IMR-90 (cell line): ENCODE results near the gene ARVCF. TPM values are rescaled to one million over a fixed set of nuclear protein-coding genes. Genes with fewer than 3 reads are reported as not detected.

Experiments
- ATAC-seq: fragments of 200-7000 bp; cut with Tn5 transposase; 2 replicates; pipeline ENCODE4 v1.9.1; 2020; ENCODE audit warnings: low read depth, mild to moderate bottlenecking, moderate library complexity
- BruUV-seq: library from RNA; stranded (reverse); fragments of 400-500 nt; replicated peaks from 2 replicates; lab custom pipeline; 2021; lab: Mats Ljungman, UMichigan
- CTCF ChIA-PET: fragments of 300-600 bp; formaldehyde crosslinking; extraction: SDS; loops from one replicate; lab custom pipeline; 2021; ENCODE audit warnings: antibody characterized with exemption; lab: Yijun Ruan, JAX
- POLR2A ChIA-PET: fragments of 300-600 bp; sonication (Branson Sonifier 250); formaldehyde crosslinking; loops from one replicate; lab custom pipeline; 2022; ENCODE audit warnings: antibody characterized with exemption; ENCODE audit not compliant: unreplicated experiment; lab: Charles Lee
- DNase-seq: peaks from one replicate; pipeline ENCODE4 v3.0.0; 2013
- H2AFZ ChIP-seq: replicated peaks from 2 replicates; pipeline ENCODE3; 2013; ENCODE audit warnings: low read length, mild to moderate bottlenecking; ENCODE audit not compliant: poor library complexity
- H2AK5ac ChIP-seq: 2 replicates; pipeline ENCODE4 v1.6.1; 2013; ENCODE audit warnings: low read depth, low read length, inconsistent platforms
- H2AK9ac ChIP-seq: replicated peaks from 2 replicates; pipeline ENCODE3; 2013; ENCODE audit warnings: mild to moderate bottlenecking, low read depth, low read length, moderate library complexity; ENCODE audit not compliant: poor library complexity
- H2BK120ac ChIP-seq: 2 replicates; pipeline ENCODE4 v1.6.1; 2013; ENCODE audit warnings: low read depth, low read length, inconsistent platforms
- H2BK15ac ChIP-seq: 3 replicates; pipeline ENCODE4 v1.6.1; 2013; ENCODE audit warnings: low read depth, low read length, inconsistent platforms
- H2BK20ac ChIP-seq: 2 replicates; pipeline ENCODE4 v1.6.1; 2013; ENCODE audit warnings: low read depth, mild to moderate bottlenecking, inconsistent platforms, low read length, moderate library complexity
- H2BK5ac ChIP-seq: 2 replicates; pipeline ENCODE4 v1.6.1; 2013; ENCODE audit warnings: mild to moderate bottlenecking, low read depth, low read length, inconsistent platforms; ENCODE audit not compliant: poor library complexity, severe bottlenecking
- H3K14ac ChIP-seq: replicated peaks from 2 replicates; pipeline ENCODE4 v1.6.1; 2013; ENCODE audit warnings: low read depth, low read length, inconsistent platforms
- H3K18ac ChIP-seq: 2 replicates; pipeline ENCODE4 v1.6.1; 2013; ENCODE audit warnings: low read depth, low read length, control low read depth
- H3K23ac ChIP-seq: 2 replicates; pipeline ENCODE4 v1.6.1; 2013; ENCODE audit warnings: low read depth, low read length, inconsistent platforms
- H3K27ac ChIP-seq: 2 replicates; pipeline ENCODE4 v1.5.1; 2013; ENCODE audit warnings: mild to moderate bottlenecking, control low read depth, low read length; ENCODE audit not compliant: insufficient read depth
- H3K27me3 ChIP-seq: 2 replicates; pipeline ENCODE4 v1.6.1; 2013; ENCODE audit warnings: low read length; ENCODE audit not compliant: control insufficient read depth, insufficient read depth
- H3K36me3 ChIP-seq: 2 replicates; pipeline ENCODE4 v1.6.1; 2013; ENCODE audit warnings: low read length, mixed read lengths; ENCODE audit not compliant: control insufficient read depth, insufficient read depth
- H3K4ac ChIP-seq: 2 replicates; pipeline ENCODE4 v1.6.1; 2013; ENCODE audit warnings: low read depth, low read length, inconsistent platforms
- H3K4me1 ChIP-seq: 2 replicates; pipeline ENCODE4 v1.6.1; 2013; ENCODE audit warnings: low read length, mixed read lengths; ENCODE audit not compliant: control insufficient read depth, insufficient read depth
- H3K4me2 ChIP-seq: 2 replicates; pipeline ENCODE4 v1.6.1; 2013; ENCODE audit warnings: low read depth, mild to moderate bottlenecking, control low read depth, low read length, moderate library complexity
- H3K4me3 ChIP-seq: 2 replicates; pipeline ENCODE4 v1.5.1; 2013; ENCODE audit warnings: low read depth, mild to moderate bottlenecking, control low read depth, low read length, moderate library complexity; ENCODE audit not compliant: insufficient read depth
- H3K56ac ChIP-seq: 2 replicates; pipeline ENCODE4 v1.6.1; 2013; ENCODE audit warnings: low read length, inconsistent platforms; ENCODE audit not compliant: insufficient read depth; ENCODE audit errors: extremely low read depth
- H3K79me1 ChIP-seq, 2 experiments: 2 replicates each; pipeline ENCODE4 v1.6.1; 2013; ENCODE audit warnings: low read length in 2 of 2, inconsistent platforms in 1 of 2, low read depth in 1 of 2
- H3K9ac ChIP-seq: 2 replicates; pipeline ENCODE4 v1.6.1; 2013; ENCODE audit warnings: low read depth, low read length, control low read depth
- H3K9me1 ChIP-seq: 2 replicates; pipeline ENCODE4 v1.6.1; 2013; ENCODE audit warnings: low read length, inconsistent platforms; ENCODE audit not compliant: insufficient read depth
- H3K9me3 ChIP-seq: 2 replicates; pipeline ENCODE4 v1.6.1; 2013; ENCODE audit warnings: low read length; ENCODE audit not compliant: control insufficient read depth, insufficient read depth
- H4K20me1 ChIP-seq: 2 replicates; pipeline ENCODE4 v1.6.1; 2013; ENCODE audit warnings: low read length, inconsistent platforms; ENCODE audit not compliant: insufficient read depth
- H4K5ac ChIP-seq: 2 replicates; pipeline ENCODE4 v1.6.1; 2013; ENCODE audit warnings: mild to moderate bottlenecking, low read depth, low read length, control low read depth
- H4K8ac ChIP-seq, 2 experiments: 2 replicates each; pipeline ENCODE4 v1.6.1; 2013; ENCODE audit warnings: low read depth in 2 of 2, low read length in 2 of 2, control low read depth in 1 of 2, inconsistent platforms in 1 of 2
- H4K91ac ChIP-seq: 2 replicates; pipeline ENCODE4 v1.6.1; 2013; ENCODE audit warnings: low read depth, low read length, inconsistent platforms; ENCODE audit not compliant: insufficient read depth
- BHLHE40 ChIP-seq: fragments of 150-350 bp; IDR thresholded peaks from 2 replicates; pipeline ENCODE4 v1.6.1; 2016; ENCODE audit warnings: mild to moderate bottlenecking, low read depth, low read length
- CHD1 ChIP-seq: IDR thresholded peaks from 2 replicates; pipeline ENCODE4 v1.6.1; 2012; ENCODE audit warnings: low read depth, low read length, improper control_type of control experiment
- MXI1 ChIP-seq: IDR thresholded peaks from 2 replicates; pipeline ENCODE4 v1.6.1; 2012; ENCODE audit warnings: low read depth, mild to moderate bottlenecking, low read length, moderate library complexity, borderline replicate concordance
- NFE2L2 ChIP-seq: fragments of 150-350 bp; IDR thresholded peaks from 2 replicates; pipeline ENCODE4 v1.6.1; 2016; ENCODE audit warnings: low read depth, mild to moderate bottlenecking, low read length
- POLR2A ChIP-seq: IDR thresholded peaks from 2 replicates; pipeline ENCODE4 v1.6.1; 2012; ENCODE audit warnings: mild to moderate bottlenecking, low read depth, low read length
- RAD21 ChIP-seq: IDR thresholded peaks from 2 replicates; pipeline ENCODE4 v1.6.1; 2012; ENCODE audit warnings: low read length, improper control_type of control experiment
- SMC3 ChIP-seq: fragments of 150-350 bp; IDR thresholded peaks from 2 replicates; pipeline ENCODE4 v1.6.1; 2016; ENCODE audit warnings: low read depth, mild to moderate bottlenecking, antibody characterized with exemption, low read length, moderate library complexity
- WGBS, 2 experiments: methylation state at CpG; one replicate each; pipeline versions ENCODE4 v1.1.5 to v1.1.7; 2013; ENCODE audit warnings: missing lambda C conversion rate in 2 of 2; ENCODE audit not compliant: insufficient read length in 1 of 2; ENCODE audit errors: extremely low coverage in 2 of 2; 5-methylcytosine and 5-hydroxymethylcytosine counted together
- dilution Hi-C: fragments of 300-500 bp; cut with HindIII; formaldehyde crosslinking; loops from one replicate; pipeline ENCODE4 v1.14.3; 2018; ENCODE audit warnings: low sequenced_read_pairs; ENCODE audit not compliant: unreplicated experiment
- in situ Hi-C: fragments of 300-500 bp; cut with MboI; formaldehyde crosslinking; loops from 3 replicates; pipeline ENCODE4 v1.14.3; 2019; ENCODE audit warnings: low sequenced_read_pairs, inconsistent platforms, mixed read lengths
- intact Hi-C: fragments of 100-400 bp; cut with micrococcal nuclease; formaldehyde crosslinking; loops from 2 replicates; pipeline ENCODE4 v1.10.0; 2022
- polyA plus RNA-seq, 3 experiments: library from polyadenylated mRNA; depleted of rRNA; stranded (reverse); fragments of >200 nt; gene quantifications; 2 replicates each; pipeline ENCODE4 v1.2.3, GENCODE V29; 2012; ENCODE audit warnings: low replicate concordance in 1 of 3
- total RNA-seq: library from RNA; depleted of rRNA; stranded (reverse); fragments of >200 nt; gene quantifications from 2 replicates; pipeline ENCODE4 v1.2.3, GENCODE V29; 2012
- TF ChIP-seq, protein P1 (sequence below): fragments of 150-350 bp; IDR thresholded peaks from 2 replicates; pipeline ENCODE4 v1.6.1; 2017; ENCODE audit warnings: mild to moderate bottlenecking, antibody characterized with exemption, low read length, low read depth
- TF ChIP-seq, protein P2 (sequence below): conservative IDR thresholded peaks from 2 replicates; pipeline ENCODE4 v1.5.1; 2012; ENCODE audit warnings: mild to moderate bottlenecking, low read depth, low read length, improper control_type of control experiment

ARVCF gene
- total and polyA plus RNA-seq, 2 of the 4 experiments (the other 2 are of a cell fraction): 8.6 to 14.1 TPM

DNA sequence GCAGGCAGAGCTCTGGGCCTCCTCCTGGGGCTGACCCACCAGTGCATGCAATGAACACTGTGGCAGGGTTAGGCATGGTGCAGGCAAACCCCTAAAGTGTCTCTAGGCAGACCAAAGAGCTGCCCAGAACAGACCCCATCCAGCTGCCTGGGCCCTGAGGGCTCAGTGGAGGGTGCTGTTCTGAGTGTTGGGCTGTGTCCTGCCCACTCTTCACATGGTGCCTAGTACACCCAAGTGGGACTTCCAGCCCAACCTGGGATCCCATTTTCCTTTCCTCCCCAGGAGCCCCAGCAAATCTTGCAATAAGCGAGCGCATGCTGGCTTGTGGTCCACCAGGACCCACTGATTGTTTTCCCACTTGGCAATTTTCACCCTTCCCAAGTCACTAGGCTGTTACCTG lies 26.4 kb downstream of the ARVCF start:
- Histone ChIP-seq H2AK5ac (no peak overlapping the region), H3K14ac (no peak overlapping the region), H3K56ac (no peak overlapping the region), H3K9ac (no peak overlapping the region), H3K27ac (no peak overlapping the region), H4K5ac (no peak overlapping the region), H2BK120ac (no peak overlapping the region), H2BK20ac (no peak overlapping the region), H4K91ac (no peak overlapping the region), H3K18ac (no peak overlapping the region), H2AFZ (no peak overlapping the region), H3K4ac (no peak overlapping the region), H2AK9ac (no peak overlapping the region), H4K8ac (no peak overlapping the region), H3K4me3 (no peak overlapping the region), H3K79me1 (peaks cover 0 to 13% of the 10 kb centered on the region in 2 experiments; a peak in 2 of 4 replicates), H2BK15ac (no peak overlapping the region), H3K36me3 (no peaks in the 10 kb centered on the region), H3K4me1 (peaks cover 12% of the 10 kb centered on the region), H3K23ac (no peak overlapping the region), H3K27me3 (no peaks in the 10 kb centered on the region), H2BK5ac (no peak overlapping the region), H3K4me2 (no peak overlapping the region), H4K20me1 (peaks cover 10% of the 10 kb centered on the region; the same call in 1 of the 2 replicates), H3K9me3 (no peaks in the 10 kb centered on the region), H3K9me1 (peaks cover 15% of the 10 kb centered on the region; the same call in 1 of the 2 replicates)
- DNase-seq (no peak), ATAC-seq (no peak)
- intact Hi-C loops (no loop called here), dilution Hi-C loops (no loop called here), in situ Hi-C loops (no loop called here)
- CTCF ChIA-PET: no interaction called here
- BruUV-seq: no TSS peak
- POLR2A ChIA-PET: no interaction called here
- TF ChIP-seq, protein P1, sequence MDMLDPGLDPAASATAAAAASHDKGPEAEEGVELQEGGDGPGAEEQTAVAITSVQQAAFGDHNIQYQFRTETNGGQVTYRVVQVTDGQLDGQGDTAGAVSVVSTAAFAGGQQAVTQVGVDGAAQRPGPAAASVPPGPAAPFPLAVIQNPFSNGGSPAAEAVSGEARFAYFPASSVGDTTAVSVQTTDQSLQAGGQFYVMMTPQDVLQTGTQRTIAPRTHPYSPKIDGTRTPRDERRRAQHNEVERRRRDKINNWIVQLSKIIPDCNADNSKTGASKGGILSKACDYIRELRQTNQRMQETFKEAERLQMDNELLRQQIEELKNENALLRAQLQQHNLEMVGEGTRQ: no peak
- TF ChIP-seq MXI1 (no peak), RAD21 (no peak), POLR2A (no peak), BHLHE40 (no peak), NFE2L2 (no peak), CHD1 (no peak), SMC3 (no peak)
- TF ChIP-seq, protein P2, sequence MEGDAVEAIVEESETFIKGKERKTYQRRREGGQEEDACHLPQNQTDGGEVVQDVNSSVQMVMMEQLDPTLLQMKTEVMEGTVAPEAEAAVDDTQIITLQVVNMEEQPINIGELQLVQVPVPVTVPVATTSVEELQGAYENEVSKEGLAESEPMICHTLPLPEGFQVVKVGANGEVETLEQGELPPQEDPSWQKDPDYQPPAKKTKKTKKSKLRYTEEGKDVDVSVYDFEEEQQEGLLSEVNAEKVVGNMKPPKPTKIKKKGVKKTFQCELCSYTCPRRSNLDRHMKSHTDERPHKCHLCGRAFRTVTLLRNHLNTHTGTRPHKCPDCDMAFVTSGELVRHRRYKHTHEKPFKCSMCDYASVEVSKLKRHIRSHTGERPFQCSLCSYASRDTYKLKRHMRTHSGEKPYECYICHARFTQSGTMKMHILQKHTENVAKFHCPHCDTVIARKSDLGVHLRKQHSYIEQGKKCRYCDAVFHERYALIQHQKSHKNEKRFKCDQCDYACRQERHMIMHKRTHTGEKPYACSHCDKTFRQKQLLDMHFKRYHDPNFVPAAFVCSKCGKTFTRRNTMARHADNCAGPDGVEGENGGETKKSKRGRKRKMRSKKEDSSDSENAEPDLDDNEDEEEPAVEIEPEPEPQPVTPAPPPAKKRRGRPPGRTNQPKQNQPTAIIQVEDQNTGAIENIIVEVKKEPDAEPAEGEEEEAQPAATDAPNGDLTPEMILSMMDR: no peak
- WGBS, 2 experiments: no CpG with 5 or more reads among the region's 2 CpGs
